GM23338 (cell line): ENCODE data around the gene MUC5B. TPM values are rescaled to one million over a fixed set of nuclear protein-coding genes. Genes with fewer than 3 reads are reported as not detected.

Experiments used
- ATAC-seq: fragments of 200-7000 bp; cut with Tn5 transposase; 3 replicates; pipeline ENCODE4 v1.9.1; 2020
- DNase-seq: peaks from one replicate; pipeline ENCODE4 v3.0.0-alpha.2; 2015; ENCODE audit warnings: low spot score
- H2AFZ ChIP-seq: fragments of 200-600 bp; sonication (generic); 2 replicates; pipeline ENCODE4 v1.8.0; 2016; ENCODE audit warnings: antibody characterized with exemption, mild to moderate bottlenecking, moderate library complexity
- H3F3A ChIP-seq: fragments of 200-600 bp; sonication (generic); replicated peaks from 2 replicates; pipeline ENCODE4 v1.8.0; 2017; ENCODE audit warnings: antibody characterized with exemption, mixed run types, low read depth
- H3K27ac ChIP-seq: fragments of 200-600 bp; sonication (generic); 2 replicates; pipeline ENCODE4 v1.6.1; 2016; ENCODE audit warnings: low read depth
- H3K27me3 ChIP-seq: fragments of 200-600 bp; sonication (generic); 2 replicates; pipeline ENCODE4 v1.8.0; 2016; ENCODE audit warnings: mild to moderate bottlenecking, mixed run types, moderate library complexity; ENCODE audit not compliant: insufficient read depth
- H3K36me3 ChIP-seq: fragments of 200-600 bp; sonication (generic); 2 replicates; pipeline ENCODE4 v1.8.0; 2016; ENCODE audit warnings: mild to moderate bottlenecking; ENCODE audit not compliant: insufficient read depth
- H3K4me1 ChIP-seq: fragments of 200-600 bp; sonication (generic); 2 replicates; pipeline ENCODE4 v1.8.0; 2016; ENCODE audit warnings: mild to moderate bottlenecking, moderate library complexity; ENCODE audit not compliant: insufficient read depth
- H3K4me2 ChIP-seq: fragments of 200-600 bp; sonication (generic); 2 replicates; pipeline ENCODE4 v1.7.1; 2017; ENCODE audit warnings: mixed run types
- H3K4me3 ChIP-seq: fragments of 200-600 bp; sonication (generic); 2 replicates; pipeline ENCODE4 v1.6.1; 2016; ENCODE audit warnings: mixed run types
- H3K79me2 ChIP-seq: fragments of 200-600 bp; sonication (generic); replicated peaks from 2 replicates; pipeline ENCODE4 v1.8.0; 2017; ENCODE audit warnings: mild to moderate bottlenecking; ENCODE audit not compliant: insufficient read depth
- H3K9me2 ChIP-seq: fragments of 200-600 bp; sonication (generic); 2 replicates; pipeline ENCODE4 v1.8.0; 2017; ENCODE audit not compliant: insufficient read depth
- H4K20me1 ChIP-seq: fragments of 200-600 bp; sonication (generic); replicated peaks from 2 replicates; pipeline ENCODE4 v1.8.0; 2017; ENCODE audit warnings: mild to moderate bottlenecking; ENCODE audit not compliant: insufficient read depth
- H3K27ac Mint-ChIP-seq: 2 replicates; pipeline ENCODE4 v1.8.0; 2020; ENCODE audit warnings: inconsistent platforms, mild to moderate bottlenecking, moderate library complexity, mixed read lengths
- H3K27me3 Mint-ChIP-seq: 3 replicates; pipeline ENCODE4 v1.8.0; 2022; ENCODE audit warnings: low read depth, mild to moderate bottlenecking, moderate library complexity, mixed read lengths, inconsistent platforms; ENCODE audit not compliant: insufficient read depth, poor library complexity
- H3K36me3 Mint-ChIP-seq: 3 replicates; pipeline ENCODE4 v1.8.0; 2021; ENCODE audit warnings: low read depth, mild to moderate bottlenecking, inconsistent platforms, moderate library complexity, mixed read lengths
- H3K4me1 Mint-ChIP-seq: 3 replicates; pipeline ENCODE4 v1.8.0; 2020; ENCODE audit warnings: mild to moderate bottlenecking, inconsistent platforms, mixed read lengths
- H3K4me3 Mint-ChIP-seq: 3 replicates; pipeline ENCODE4 v1.8.0; 2021; ENCODE audit warnings: moderate library complexity, mild to moderate bottlenecking, inconsistent platforms, mixed read lengths
- H3K9me3 Mint-ChIP-seq: 3 replicates; pipeline ENCODE4 v1.8.0; 2020; ENCODE audit warnings: moderate library complexity, mild to moderate bottlenecking, inconsistent platforms, mixed read lengths
- CREB1 ChIP-seq: fragments of 250-450 bp; sonication (Bioruptor Pico); IDR thresholded peaks from 2 replicates; pipeline ENCODE4 v1.5.0; 2020; ENCODE audit warnings: low read depth, mild to moderate bottlenecking, moderate library complexity
- ETS1 ChIP-seq: IDR thresholded peaks from 2 replicates; pipeline ENCODE4 v1.6.1; 2016; ENCODE audit warnings: antibody characterized with exemption
- EZH2 ChIP-seq: fragments of 200-600 bp; sonication (generic); IDR thresholded peaks from one replicate; pipeline ENCODE4 v1.8.0; 2017; ENCODE audit warnings: antibody characterized with exemption, mild to moderate bottlenecking, low read depth; ENCODE audit not compliant: unreplicated experiment
- REST ChIP-seq: IDR thresholded peaks from one replicate; pipeline ENCODE4 v1.6.1; 2018; ENCODE audit warnings: antibody characterized with exemption; ENCODE audit not compliant: unreplicated experiment
- ZNF331 ChIP-seq: fragments of 250-450 bp; sonication (Bioruptor Pico); IDR thresholded peaks from 2 replicates; pipeline ENCODE4 v1.5.0; 2020; ENCODE audit warnings: low read depth, mild to moderate bottlenecking, moderate library complexity
- ZNF462 ChIP-seq: fragments of 250-450 bp; sonication (Bioruptor Pico); IDR thresholded peaks from 2 replicates; pipeline ENCODE4 v1.5.0; 2020; ENCODE audit warnings: mild to moderate bottlenecking, moderate library complexity
- polyA plus RNA-seq: library from polyadenylated mRNA; unstranded; fragments of >200 nt; fragmentation: Nextera tagmentation; extraction: Ambion mirVana; gene quantifications from 2 replicates; pipeline ENCODE4 v1.2.1, GENCODE V29; 2016
- total RNA-seq: library from RNA; depleted of rRNA; stranded (reverse); fragments of >200 nt; shearing (Covaris generic); gene quantifications from 2 replicates; pipeline ENCODE4 v1.2.3, GENCODE V29; 2014

MUC5B gene
- total and polyA plus RNA-seq, 2 experiments from 2014 or later = 0.18 to 0.90 TPM

GRCh38 chr11:1253103-1253485 lies 30.2 kb downstream of the MUC5B start:
- H3K79me2 ChIP-seq = no peaks in the 10 kb centered on the region
- H3K36me3 ChIP-seq = no peaks in the 10 kb centered on the region
- Mint-ChIP-seq H3K27ac (no peak overlapping the region), H3K4me3 (no peak overlapping the region), H3K9me3 (peaks cover 45% of the 10 kb centered on the region), H3K4me1 (no peaks in the 10 kb centered on the region), H3K36me3 (peaks cover 28% of the 10 kb centered on the region), H3K27me3 (peaks cover 16% of the 10 kb centered on the region)
- H2AFZ ChIP-seq = no peak overlapping the region
- H3K4me2 ChIP-seq = no peak overlapping the region
- no peaks in the 10 kb centered on the region for H3F3A ChIP-seq
- H3K9me2 ChIP-seq = no peaks in the 10 kb centered on the region
- no peak overlapping the region for H3K27ac ChIP-seq
- ATAC-seq (no peak), DNase-seq (no peak)
- H3K4me3 ChIP-seq = no peak overlapping the region
- H4K20me1 ChIP-seq = no peaks in the 10 kb centered on the region
- no peaks in the 10 kb centered on the region for H3K27me3 ChIP-seq
- H3K4me1 ChIP-seq = no peaks in the 10 kb centered on the region
- TF ChIP-seq ZNF331 (CRISPR knock-in tag) (no peak), EZH2 (no peak), ETS1 (no peak), ZNF462 (CRISPR knock-in tag) (no peak), REST (no peak), CREB1 (CRISPR knock-in tag) (no peak)
